Endothelial cell (in vitro differentiated cells): ENCODE data around the gene LDLRAD2. TPM values are rescaled to one million over a fixed set of nuclear protein-coding genes. Genes with fewer than 3 reads are reported as not detected.

Experiments
- DNase-seq: peaks from one replicate; pipeline ENCODE4 v3.0.0; 2021; ENCODE audit warnings: low spot score
- H3K27ac Mint-ChIP-seq: one replicate; pipeline ENCODE4 v1.8.0; 2021; ENCODE audit warnings: mixed read lengths, inconsistent platforms; ENCODE audit not compliant: unreplicated experiment
- H3K27me3 Mint-ChIP-seq: one replicate; pipeline ENCODE4 v1.8.0; 2021; ENCODE audit warnings: mild to moderate bottlenecking, moderate library complexity, mixed read lengths, inconsistent platforms; ENCODE audit not compliant: unreplicated experiment
- H3K36me3 Mint-ChIP-seq: one replicate; pipeline ENCODE4 v1.8.0; 2021; ENCODE audit warnings: mild to moderate bottlenecking, low read depth, mixed read lengths, inconsistent platforms; ENCODE audit not compliant: unreplicated experiment
- H3K4me1 Mint-ChIP-seq: one replicate; pipeline ENCODE4 v1.8.0; 2021; ENCODE audit warnings: mild to moderate bottlenecking, mixed read lengths, inconsistent platforms; ENCODE audit not compliant: unreplicated experiment
- H3K4me3 Mint-ChIP-seq: one replicate; pipeline ENCODE4 v1.8.0; 2021; ENCODE audit warnings: mild to moderate bottlenecking, mixed read lengths, inconsistent platforms; ENCODE audit not compliant: unreplicated experiment
- H3K9me3 Mint-ChIP-seq: one replicate; pipeline ENCODE4 v1.8.0; 2021; ENCODE audit warnings: mixed read lengths, inconsistent platforms; ENCODE audit not compliant: unreplicated experiment
- total RNA-seq: library from RNA; stranded (reverse); fragmentation: NEBNext Ultra II Directional; extraction: Animal tissue kit (Norgen Biotek cat#: 25700); gene quantifications from one replicate; pipeline ENCODE4 v1.2.1, GENCODE V29; 2021; ENCODE audit not compliant: unreplicated experiment
- TF ChIP-seq, protein P1 (sequence below): fragments of 200-600 bp; sonication (generic); IDR thresholded peaks from one replicate; pipeline ENCODE4 v1.5.0; 2021; ENCODE audit warnings: antibody characterized with exemption; ENCODE audit not compliant: unreplicated experiment

Gene LDLRAD2
- total RNA-seq, 1 donor from 2014 or later: 1.3 TPM

- Mint-ChIP-seq H3K27ac (no peak overlapping the region), H3K27me3 (peaks cover 36% of the 10 kb centered on the region), H3K4me1 (peaks cover 3% of the 10 kb centered on the region), H3K4me3 (no peak overlapping the region), H3K36me3 (peaks cover 42% of the 10 kb centered on the region), H3K9me3 (no peaks in the 10 kb centered on the region)
- no peak for DNase-seq
- TF ChIP-seq, protein P1, sequence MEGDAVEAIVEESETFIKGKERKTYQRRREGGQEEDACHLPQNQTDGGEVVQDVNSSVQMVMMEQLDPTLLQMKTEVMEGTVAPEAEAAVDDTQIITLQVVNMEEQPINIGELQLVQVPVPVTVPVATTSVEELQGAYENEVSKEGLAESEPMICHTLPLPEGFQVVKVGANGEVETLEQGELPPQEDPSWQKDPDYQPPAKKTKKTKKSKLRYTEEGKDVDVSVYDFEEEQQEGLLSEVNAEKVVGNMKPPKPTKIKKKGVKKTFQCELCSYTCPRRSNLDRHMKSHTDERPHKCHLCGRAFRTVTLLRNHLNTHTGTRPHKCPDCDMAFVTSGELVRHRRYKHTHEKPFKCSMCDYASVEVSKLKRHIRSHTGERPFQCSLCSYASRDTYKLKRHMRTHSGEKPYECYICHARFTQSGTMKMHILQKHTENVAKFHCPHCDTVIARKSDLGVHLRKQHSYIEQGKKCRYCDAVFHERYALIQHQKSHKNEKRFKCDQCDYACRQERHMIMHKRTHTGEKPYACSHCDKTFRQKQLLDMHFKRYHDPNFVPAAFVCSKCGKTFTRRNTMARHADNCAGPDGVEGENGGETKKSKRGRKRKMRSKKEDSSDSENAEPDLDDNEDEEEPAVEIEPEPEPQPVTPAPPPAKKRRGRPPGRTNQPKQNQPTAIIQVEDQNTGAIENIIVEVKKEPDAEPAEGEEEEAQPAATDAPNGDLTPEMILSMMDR: no peak
Measured at GRCh38 chr1:21854751-21855131, 42.7 kb downstream of the LDLRAD2 start.

DNA sequence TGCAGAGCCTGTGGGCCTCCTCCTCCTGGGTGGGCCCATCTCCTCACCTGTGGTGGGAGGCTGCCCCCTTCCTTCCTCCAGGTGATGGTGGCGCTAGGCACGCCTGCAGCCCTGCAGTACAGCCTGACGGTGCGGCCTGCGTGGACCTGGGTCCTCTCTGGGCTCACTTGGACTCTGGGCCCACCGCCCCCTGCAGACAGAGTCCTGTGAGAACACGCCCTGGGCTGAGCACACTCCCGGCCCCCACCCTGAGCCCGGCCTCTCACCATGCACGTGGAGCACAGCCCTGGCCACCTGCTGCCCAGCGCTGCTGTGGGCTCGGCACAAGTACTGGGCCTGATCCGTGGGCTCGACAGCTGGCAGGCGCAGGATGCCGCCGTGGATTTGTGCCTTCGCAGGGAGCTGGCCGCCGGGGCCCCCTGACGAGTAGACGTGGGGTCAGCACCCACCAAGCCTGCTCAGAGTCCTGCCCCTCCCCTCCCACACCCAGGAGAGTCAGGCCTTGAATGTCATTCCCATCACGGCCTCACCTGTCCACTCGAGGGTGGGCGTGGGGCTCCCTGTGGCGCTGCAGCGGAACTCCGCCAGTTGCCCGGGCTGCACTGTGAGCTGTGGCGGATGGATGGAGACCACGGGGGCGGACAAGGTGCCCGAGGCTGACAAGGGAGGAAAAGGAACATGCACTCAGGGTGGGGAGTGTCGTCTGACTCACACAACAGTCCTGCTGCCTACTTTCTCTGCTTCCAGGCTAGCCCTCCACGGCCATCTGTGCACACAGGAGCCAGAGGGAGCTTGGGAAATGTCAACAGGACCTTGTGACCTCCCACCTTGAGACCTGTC is 43.4 kb downstream of the LDLRAD2 start:
- Mint-ChIP-seq H3K4me3 (peak overlapping the region; percentile 26), H3K27ac (peak overlapping the region; percentile 78), H3K4me1 (peaks cover 3% of the 10 kb centered on the region), H3K27me3 (peaks cover 35% of the 10 kb centered on the region), H3K9me3 (no peaks in the 10 kb centered on the region), H3K36me3 (peaks cover 42% of the 10 kb centered on the region)
- TF ChIP-seq, protein P1: no peak
- DNase-seq: no peak

DNA sequence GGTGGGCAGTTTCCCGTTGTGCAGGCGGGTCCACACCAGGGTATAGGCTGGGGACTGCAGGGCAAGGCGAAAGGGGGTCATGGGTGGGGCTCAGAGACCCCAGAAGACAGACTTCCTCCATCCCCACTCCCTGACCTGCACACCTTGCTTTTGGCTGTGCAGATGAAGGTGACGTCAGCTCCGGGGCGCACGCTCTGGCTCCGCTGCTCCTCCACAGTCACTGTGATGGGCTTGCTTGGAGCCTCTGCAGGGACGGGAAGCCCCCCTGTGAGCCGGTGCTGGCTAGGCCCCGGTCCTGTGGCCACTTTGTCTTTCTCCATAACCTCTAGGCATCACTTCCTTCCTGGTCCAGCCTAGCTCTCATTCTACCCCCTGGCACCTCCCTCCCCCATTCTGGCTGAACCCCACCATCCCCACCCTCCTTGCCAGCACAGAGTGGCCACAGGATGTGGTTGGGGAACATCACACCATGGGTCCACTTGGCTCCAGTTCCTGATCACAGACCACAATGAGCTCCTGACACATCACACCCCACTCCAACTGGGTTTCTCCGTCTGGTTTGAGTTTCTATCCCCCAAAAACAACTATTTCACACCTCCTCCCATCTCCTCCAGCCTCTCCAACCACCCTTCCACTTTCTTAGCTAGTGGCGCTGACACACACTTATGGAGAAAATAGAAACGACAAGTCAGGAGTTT is 45.2 kb downstream of the LDLRAD2 start:
- H3K27me3 Mint-ChIP-seq: peaks cover 40% of the 10 kb centered on the region
- peak overlapping the region; percentile 49 for H3K27ac Mint-ChIP-seq
- DNase-seq: no peak
- peaks cover 51% of the 10 kb centered on the region for H3K36me3 Mint-ChIP-seq
- peak overlapping the region; percentile 60 for H3K4me3 Mint-ChIP-seq
- H3K4me1 Mint-ChIP-seq: peaks cover 3% of the 10 kb centered on the region
- H3K9me3 Mint-ChIP-seq: no peaks in the 10 kb centered on the region
- TF ChIP-seq, protein P1: no peak

GRCh38 chr1:21857840-21858670 is 46.0 kb downstream of the LDLRAD2 start:
- Mint-ChIP-seq H3K36me3 (peaks cover 51% of the 10 kb centered on the region), H3K27ac (peak overlapping the region; percentile 58)

More at GRCh38 chr1:21857840-21858670, 46.0 kb downstream of the LDLRAD2 start:
- DNase-seq: no peak
- Mint-ChIP-seq H3K4me1 (peaks cover 3% of the 10 kb centered on the region), H3K27me3 (peaks cover 40% of the 10 kb centered on the region), H3K9me3 (no peaks in the 10 kb centered on the region), H3K4me3 (peak overlapping the region; percentile 60)
- TF ChIP-seq, protein P1: no peak
